Right lobe of liver (tissue), 4 donors: ENCODE results near the gene PCSK9.

ENCODE experiments used
- CTCF ChIP-seq, 4 donors: fragments of 200-600 bp in 3 of 4; fragments of 450-650 bp in 1 of 4; IDR thresholded peaks; one replicate each; pipeline versions ENCODE4 v1.5.1 to v1.8.0; 2016 to 2022; ENCODE audit warnings: antibody characterized with exemption in 4 of 4, mild to moderate bottlenecking in 2 of 4
- POLR2A ChIP-seq: fragments of 450-650 bp; IDR thresholded peaks from one replicate; pipeline ENCODE4 v1.6.1; 2017; ENCODE audit warnings: antibody characterized with exemption, mild to moderate bottlenecking
- donor health status: DM: no; HTN: no; CAD: no.
- donor health status: DM: no; HTN: no; CAD: no.
- donor health status: DM: no; HTN: yes; CAD: no.

GRCh38 chr1:55055084-55055882 lies 15.9 kb downstream of the PCSK9 start:
- no peak for TF ChIP-seq POLR2A
- no peak for TF ChIP-seq CTCF (IDR thresholded peaks at IDR 0.05)
